SK-N-MC (cell line): Measurements from ENCODE around the gene KIF1A.

ENCODE experiments used
- EZH2 ChIP-seq: fragments of 200-600 bp; sonication (generic); IDR thresholded peaks from one replicate; pipeline ENCODE4 v1.6.1; 2017; ENCODE audit warnings: antibody characterized with exemption
- FOXP2 ChIP-seq: optimal IDR thresholded peaks from 2 replicates; pipeline ENCODE3; 2011; ENCODE audit warnings: mild to moderate bottlenecking, moderate library complexity; ENCODE audit not compliant: insufficient read depth; ENCODE audit errors: extremely low read length, control extremely low read depth
- POLR2AphosphoS5 ChIP-seq: IDR thresholded peaks from 2 replicates; pipeline ENCODE4 v1.6.1; 2012; ENCODE audit warnings: mild to moderate bottlenecking, low read depth, low read length, borderline replicate concordance

DNA sequence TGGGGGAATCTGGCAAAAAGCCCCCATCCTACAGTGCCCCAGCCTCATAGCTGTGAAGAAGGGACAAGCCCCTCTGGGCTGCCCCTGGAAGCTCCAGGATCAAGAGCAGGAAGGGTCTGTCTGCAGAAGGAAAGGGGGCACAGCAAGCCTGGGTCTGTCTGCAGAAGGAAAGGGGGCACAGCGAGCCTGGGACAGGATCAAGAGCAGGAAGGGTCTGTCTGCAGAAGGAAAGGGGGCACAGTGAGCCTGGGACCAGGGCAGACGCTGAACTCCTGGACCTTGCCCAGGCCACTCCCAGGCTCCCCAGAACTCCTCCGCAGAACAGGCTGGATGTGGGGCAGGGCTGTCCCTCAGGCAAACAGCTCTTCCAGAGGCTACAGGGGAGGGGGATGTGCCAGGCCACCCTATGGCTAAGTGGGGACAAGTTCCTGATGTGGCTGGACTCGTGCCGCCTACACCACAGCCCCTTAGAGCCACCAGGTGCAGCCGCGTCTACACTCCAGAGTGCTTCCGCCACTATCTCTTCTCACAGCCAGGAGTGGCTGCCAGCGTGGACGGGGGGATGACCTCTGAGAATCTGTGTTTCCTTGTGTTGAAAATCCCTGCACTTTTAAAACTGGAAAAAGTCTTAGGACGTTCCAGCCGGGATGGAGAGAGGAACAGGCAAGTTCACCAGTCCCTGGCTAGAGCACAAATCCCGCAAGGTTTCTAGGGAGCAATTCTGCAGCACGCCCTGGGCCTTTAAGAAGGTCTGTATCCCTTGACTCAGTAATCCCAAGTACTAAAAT is 20.8 kb downstream of the KIF1A start:
- TF ChIP-seq EZH2 (no peak), POLR2AphosphoS5 (no peak), FOXP2 (no peak)
